NOMO-1 (cell line): ENCODE results near the gene INO80D.
"Not testable (repeated sequence)": the region's sequence is repeated elsewhere in the genome, so short reads cannot be mapped to it uniquely, and the experiment has no call there.

ENCODE experiments used
- DNase-seq, 2 experiments: peaks; one replicate each; lab custom pipeline; 2025; ENCODE audit not compliant: unreplicated experiment in 2 of 2; lab: John Stamatoyannopoulos, UW

INO80D gene

DNA sequence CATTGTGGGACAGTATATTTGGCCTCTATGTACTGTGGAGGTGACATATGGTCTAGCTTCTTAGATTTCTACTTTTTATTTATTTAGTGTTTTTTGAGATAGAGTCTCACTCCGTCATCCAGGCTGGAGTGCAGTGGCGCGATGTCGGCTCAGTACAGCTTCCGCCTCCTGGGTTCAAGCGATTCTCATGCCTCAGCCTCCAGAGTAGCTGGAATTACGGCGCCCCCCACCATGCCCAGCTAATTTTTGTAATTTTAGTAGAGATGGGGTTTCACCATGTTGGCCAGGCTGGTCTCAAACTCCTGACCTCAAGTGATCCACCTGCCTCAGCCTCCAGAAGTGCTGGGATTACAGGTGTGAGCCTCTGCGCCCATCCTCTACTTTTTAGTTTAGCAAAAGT is 99.6 kb downstream of the INO80D start:
- DNase-seq: not testable (repeated sequence)

DNA sequence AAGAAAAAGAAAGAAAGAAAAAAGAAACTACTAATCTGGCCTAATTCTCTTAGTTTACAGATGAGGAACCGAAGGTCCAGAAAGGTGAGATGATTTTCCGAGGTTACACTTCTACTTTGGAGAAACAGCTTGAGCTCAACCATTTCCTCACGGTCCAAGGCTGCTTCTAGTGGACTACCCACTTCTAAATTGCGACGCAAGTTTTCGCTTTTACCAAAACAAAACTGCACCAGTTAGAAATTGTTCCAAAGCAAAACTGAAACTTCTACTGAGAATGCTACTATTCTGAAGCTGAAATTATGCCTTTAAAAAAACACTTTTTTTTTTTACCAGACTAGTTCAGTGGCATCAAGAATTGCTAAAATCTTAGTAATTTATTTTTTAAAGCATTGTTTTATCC is 101.6 kb downstream of the INO80D start:
- DNase-seq: no peak

DNA sequence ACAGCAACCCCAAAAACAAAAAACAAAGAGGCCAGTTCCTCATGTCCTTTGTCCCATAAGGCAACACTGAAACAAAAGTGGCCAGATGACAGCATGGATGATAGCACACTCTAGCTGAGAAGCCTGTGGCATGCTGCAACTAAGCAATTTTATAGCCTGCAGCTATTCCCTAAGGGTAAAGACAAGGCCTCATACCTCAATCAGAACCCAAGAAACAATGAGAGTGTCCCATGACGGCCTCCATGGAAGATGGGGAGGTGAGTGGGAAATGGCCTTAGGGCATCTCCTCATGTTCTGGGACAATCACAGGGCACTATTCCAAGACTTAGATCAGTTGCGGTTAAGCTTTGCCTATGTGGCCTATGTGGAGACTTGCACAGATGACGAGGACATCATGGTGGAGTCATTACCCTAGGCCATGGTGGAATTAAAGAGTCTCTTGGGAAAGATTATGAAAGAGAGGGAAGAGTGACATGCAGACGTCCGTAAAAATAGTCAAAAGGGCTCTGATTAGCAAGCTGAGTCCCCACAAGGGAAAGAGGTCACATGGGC is 103.1 kb downstream of the INO80D start:
- DNase-seq: no peak

DNA sequence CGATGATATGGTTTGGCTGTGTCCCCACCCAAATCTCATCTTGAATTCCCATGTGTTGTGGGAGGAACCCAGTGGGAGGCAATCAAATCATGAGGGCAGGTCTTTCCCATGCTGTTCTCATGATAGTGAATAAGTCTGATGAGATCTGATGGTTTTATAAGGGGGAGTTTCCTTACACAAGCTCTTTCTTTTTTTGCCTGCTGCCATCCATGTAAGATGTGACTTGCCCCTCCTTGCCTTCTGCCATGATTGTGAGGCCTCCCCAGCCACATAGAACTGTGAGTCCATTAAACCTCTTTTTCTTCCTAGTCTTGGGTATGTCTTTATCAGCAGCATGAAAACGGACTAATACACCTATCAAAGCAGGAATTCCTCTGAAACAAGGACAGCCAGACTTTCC is 107.2 kb downstream of the INO80D start:
- not testable (repeated sequence) for DNase-seq

DNA sequence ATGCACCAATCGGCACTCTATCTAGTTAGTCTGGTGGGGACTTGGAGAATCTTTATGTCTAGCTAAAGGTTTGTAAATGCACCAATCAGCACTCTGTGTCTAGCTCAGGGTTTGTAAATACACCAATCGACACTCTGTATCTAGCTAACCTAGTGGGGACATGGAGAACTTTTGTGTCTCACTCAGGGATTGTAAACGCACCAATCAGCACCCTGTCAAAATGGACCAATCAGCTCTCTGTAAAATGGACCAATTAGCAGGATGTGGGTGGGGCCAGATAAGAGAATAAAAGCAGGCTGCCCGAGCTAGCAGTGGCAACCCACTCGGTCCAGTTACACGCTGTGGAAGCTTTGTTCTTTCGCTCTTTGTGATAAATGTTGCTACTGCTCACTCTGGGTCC is 108.3 kb downstream of the INO80D start:
- DNase-seq: not testable (repeated sequence)

DNA sequence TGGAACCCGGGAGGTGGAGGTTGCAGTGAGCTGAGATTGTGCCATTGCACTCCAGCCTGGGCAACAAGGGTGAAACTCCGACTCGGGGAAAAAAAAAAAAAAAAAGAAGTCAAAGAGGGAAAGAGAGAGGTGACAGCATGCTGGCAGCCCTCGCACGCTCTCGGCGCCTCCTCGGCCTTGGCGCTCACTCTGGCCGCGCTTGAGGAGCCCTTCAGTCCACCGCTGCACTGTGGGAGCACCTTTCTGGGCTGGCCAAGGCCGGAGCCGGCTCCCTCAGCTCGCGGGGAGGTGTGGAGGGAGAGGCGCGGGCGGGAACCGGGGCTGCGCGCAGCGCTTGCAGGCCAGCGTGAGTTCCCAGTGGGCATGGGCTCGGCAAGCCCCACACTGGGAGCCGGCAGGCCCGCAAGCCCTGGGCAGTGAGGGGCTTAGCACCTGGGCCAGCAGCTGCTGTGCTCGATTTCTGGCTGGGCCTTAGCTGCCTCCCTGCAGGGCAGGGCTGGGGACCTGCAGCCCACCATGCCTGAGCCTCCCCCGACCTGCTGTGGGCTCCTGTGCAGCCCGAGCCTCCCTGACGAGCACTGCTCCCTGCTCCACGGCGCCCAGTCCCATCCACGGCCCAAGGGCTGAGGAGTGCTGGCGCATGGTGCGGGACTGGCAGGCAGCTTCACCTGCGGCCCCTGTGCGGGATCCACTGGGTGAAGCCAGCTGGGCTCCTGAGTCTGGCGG is 108.9 kb downstream of the INO80D start:
- DNase-seq: not testable (repeated sequence)

DNA sequence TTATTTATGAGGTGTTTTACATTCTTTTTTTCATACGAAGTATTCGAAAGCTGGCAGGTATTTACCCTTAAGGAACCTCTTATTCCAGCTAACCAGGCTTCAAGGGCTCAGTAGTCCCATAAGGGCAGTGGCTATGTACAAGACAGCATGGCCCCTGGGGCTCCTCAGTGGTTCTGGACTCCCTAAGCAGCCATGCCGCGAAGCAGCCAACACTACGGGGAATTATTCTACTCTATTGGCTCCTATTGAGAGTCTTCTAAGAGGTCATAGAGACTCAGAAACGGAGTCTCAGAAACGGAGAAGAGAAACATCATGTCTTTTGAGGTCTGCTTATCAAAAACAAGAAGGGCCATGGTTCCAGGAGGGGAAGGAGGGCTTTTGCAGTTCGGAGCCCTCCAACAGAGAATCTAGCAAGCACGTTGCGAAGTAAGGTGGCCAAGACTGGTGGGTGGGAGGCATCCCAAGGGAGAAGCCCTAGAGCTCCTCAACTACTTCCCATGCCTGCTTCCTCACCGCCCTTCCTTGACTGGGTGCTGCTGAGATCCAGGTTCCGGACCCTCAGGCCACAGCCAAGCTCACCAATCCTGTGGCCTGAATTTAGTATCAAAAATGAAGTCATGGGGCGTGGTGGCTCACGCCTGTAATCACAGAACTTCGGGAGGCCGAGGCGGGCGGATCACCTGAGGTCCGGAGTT is 109.7 kb downstream of the INO80D start:
- DNase-seq: no peak

DNA sequence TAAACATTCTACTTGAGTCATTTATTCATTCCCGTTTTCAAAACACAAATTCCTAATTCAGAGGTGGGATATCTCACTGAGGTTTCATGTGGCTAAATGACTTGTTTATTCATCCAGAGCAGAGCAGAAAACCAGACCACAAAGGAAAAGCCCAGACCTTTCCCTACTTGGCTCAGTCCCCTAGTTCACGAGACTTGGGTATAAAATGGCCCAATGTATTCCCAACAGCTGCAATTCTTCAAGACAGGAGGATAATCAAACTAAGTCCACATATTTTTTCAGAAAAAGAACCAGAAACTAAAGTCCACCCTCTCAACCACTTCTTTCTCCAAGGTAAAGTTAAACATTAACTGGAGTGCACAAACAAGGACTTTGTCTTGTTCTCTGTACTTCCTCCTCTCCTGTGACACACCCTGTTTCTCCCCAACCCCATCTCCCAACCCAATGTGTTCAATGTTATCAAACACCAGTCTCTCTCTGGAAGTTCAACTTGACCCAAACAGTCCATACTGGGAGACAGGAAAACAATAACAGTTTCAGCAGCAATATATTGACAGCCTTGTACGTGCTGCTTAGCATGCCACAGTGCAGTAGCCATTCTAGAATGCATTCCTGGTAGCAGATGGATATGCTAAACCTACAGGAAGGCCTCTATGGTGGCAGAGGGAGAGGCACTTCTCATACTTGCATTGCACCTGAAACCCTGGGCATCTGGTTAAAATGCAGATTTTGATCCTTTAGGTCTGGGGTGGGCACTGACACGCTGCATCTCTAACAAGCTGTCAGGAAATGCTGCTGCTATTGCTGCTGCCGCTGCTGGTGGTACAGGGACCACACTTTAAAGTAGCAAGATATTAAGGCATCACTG is 110.7 kb downstream of the INO80D start:
- no peak for DNase-seq

DNA sequence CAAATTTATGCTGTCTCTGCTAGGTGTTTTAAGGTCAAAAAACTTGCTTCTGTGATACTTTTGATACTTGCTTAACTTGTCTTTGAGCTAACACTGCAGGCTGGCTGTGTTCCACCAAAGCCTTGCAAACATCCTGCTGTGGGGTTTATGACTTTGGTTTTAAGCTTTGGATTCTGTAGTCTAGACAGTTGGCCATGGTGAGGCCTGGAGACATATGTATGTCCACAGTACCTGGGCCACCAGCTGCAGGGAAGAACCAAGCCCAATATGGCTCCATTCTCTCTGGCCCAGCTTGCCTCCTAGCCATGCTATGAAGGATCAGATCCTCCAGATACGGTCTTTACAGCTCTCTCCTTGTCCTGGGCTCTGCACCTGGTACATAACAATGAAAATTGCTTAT is 113.9 kb downstream of the INO80D start:
- DNase-seq: no peak

DNA sequence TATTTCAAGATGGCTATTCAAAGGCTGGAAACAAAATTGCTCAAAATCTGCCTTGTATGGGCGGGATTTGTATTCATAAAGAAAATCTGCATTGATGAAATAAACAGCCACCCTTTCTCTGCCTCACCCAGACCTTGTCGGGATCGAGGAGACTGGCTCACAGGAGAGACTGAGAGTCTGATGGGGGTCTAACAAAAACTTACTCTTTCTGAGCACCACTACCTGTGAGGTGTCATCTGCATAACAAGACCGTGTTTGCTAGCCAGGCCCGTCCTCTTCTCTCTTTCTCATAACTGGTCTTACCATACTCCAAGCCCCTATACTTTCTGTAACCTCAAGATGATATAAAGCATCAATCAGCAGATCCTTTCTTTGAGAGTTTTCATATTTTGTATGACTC is 115.6 kb downstream of the INO80D start:
- DNase-seq: no peak

DNA sequence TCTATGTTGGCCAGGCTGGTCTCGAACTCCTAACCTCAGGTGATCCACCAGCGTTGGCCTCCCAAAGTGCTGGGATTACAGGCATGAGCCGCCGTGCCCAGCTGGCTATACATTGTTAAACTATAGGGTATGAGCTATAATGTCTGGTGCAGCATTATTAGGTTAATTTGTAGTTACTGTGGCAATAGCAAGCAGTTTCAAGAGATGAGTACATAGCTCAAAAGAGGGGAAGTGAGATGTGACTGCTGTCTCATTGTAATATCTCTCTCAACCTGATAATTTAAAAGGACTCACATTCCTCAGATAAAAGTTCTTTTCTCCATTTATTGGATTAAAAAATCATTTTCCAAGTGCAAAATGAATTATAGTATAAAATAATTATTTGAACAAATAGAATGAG is 116.4 kb downstream of the INO80D start:
- DNase-seq: peak in 1 of 2 experiments; percentile 18

DNA sequence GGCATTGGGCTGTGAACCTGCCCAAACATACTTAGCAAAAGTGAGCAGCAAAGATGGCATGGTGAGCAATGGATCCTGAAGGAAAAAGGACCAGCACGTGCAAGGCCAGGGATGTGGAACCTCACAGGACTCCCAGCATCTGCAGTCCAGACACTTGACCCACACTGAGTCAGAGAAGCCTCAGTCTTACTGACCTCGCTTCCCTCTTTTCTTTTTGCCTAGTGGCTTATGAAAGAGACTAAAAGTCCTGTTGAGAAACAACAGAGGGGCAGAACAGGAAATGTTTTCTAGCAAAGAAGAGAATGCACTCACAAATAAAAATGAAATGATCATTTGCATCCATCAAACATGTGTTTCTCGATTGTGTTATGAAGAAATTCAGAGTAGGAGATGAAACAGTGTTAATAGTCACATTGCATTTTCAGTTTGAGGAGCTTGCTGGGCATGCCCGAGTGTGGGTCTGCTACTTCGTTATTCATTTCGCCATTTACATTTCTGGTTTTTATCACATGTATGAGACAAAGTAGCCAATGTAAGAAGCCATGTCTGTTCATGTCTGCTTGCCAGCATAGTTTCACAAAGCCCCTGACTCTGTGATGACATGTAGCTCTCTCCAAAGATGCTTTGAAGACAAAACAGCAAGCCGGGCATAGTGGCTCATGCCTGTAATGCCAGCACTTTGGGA is 118.4 kb downstream of the INO80D start:
- DNase-seq: peak; percentile 33 to 54

DNA sequence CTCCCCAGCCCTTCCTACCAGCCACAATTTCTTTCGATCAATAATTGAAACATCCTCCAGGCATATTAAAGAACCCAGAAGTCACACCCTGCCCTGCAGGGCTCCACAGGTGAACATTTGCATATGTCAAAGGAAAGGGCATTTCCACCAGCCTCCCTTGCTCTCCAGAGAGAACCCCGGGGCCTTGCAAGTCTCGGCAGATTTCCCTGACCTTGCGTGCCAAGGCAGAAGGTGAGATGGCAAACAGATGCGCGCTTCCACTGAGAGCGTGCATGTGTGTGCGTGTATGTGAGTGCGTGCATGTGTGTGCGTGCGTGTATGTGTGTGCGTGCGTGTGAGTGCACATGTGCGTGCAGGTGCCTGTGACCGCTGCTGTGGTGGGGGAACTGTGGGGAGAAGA is 120.3 kb downstream of the INO80D start:
- no peak for DNase-seq

DNA sequence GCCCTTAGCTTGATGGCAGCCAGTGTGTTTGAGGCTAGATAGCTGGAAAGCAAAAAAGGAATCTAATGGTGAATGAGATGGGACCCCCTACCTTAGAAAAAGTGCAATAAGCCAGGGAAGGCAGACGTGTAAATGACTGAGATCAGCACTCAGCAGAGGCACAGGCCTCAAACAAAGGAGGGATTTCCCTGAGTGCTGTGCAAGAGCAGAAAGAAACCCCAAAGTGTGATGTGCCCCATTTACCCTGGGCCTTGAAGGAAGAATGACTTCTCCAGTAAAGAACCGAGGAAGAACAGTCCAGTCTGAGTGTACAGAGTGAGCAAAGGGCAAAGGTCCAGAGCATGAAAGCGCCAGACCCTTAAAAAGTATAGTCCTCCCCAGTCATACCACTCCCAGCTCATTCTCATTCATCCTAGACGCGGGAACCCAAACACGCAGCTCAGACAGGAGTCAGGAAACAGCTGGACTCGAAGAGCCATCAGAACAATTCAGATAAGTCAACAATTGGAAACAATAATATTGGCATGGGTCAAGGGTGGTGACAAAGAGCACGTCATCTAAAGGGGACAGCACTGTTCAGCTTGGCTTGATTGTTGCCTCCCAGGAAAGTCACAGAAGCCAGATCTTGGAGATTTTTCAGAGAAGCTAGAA is 121.7 kb downstream of the INO80D start:
- no peak for DNase-seq

DNA sequence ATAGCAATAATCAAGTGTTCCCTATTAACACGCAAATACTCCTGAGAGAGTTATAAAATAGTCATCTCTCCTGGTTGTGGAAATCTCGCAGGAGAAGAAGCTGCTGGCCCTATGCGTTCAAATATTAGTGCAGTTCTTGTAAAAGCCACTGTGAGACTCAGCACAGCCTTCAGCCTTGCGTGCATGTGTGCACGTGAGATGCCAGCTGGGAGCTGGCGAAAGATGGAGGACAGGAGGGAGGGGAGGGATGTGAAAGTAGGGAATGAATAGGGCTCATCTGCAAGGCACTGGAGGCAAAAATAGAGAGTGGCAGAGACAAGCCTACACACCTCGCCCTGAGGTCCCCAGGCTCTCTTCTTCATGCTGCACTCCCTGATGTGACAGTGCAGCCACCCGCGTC is 126.5 kb downstream of the INO80D start:
- no peak for DNase-seq

DNA sequence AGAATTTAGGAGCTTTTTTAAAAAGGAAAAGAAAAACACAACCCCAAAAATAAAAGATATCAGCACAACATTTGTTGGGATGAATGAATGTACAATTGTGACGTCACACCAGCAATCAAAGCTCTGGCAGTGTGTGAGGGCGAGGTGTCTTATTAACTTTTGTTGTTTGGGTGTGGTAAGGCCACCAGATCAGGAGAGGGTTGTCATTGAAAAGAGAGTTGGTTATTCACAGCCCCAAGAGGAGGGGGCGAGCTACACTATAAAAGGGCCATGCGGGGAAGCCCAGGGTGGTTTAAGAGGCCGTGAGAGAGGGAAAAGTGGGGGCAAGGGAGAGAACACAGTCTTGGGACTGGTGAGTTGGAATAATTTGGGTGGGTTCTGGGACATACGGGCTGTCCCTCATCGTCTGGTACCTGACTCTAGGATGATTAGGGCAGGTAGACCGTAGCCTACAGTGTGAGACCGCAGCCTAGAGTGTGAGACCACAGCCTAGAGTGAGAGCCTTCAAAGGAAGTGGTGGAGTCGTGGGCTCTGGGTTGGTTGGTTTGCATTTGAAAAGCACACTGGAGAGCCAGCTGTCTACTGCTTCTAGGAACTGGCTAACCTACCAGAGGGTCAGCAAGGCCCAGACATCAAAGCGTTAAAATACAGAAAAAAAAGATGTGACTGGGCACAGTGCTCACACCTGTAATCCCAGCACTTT is 128.4 kb downstream of the INO80D start:
- no peak for DNase-seq

DNA sequence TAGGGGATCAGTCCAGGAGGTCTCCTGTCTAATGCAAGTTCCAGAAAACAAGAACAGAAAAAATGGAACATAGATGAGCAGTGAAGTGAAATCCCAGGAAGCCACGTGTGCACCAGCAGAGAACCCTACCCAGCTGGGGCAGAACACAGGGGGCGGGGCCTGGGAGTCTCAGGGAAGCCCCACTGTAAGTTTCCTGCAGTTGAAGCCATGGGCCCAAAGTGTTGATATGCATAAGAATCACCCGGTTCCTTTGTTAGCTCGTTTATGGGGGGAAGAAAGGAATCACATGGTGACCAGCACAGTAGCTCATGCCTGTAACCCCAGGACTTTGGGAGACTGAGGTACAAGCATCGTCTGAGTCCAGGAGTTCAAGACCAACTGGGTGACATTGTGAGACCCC is 131.3 kb downstream of the INO80D start:
- no peak for DNase-seq

DNA sequence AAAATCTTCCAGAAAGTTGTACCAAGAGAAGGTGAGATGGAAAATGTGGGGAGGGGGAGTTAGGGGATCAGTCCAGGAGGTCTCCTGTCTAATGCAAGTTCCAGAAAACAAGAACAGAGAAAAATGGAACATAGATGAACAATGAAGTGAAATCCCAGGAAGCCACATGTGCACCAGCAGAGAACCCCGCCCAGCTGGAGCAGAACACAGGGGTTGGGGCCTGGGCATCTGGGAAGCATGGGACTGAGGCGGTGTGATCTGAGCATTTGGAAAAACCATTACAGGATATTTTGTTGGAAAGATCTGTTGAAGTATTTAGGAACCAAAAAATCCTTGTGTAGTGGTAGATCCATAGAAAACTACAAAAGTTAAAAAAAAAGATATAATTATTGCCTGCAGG is 133.7 kb downstream of the INO80D start:
- DNase-seq: no peak

DNA sequence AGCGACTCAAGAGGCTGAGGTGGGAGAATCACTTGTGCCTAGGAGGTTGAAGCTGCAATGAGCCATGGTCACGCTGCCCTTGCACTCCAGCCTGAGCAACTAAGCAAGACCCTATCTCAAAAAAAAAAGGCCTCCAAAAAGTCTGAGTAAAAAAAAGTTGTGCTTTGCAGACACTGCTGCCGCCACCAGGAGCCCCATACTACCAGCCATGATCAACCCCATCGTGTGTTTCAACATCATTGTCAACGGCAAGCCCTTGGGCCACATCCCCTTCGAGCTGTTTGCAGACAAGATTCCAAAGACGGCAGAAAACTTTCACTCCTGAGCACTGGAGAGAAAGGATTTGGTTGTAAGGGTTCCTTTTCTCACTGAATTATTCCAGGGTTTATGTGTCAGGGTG is 137.1 kb downstream of the INO80D start:
- DNase-seq: no peak

DNA sequence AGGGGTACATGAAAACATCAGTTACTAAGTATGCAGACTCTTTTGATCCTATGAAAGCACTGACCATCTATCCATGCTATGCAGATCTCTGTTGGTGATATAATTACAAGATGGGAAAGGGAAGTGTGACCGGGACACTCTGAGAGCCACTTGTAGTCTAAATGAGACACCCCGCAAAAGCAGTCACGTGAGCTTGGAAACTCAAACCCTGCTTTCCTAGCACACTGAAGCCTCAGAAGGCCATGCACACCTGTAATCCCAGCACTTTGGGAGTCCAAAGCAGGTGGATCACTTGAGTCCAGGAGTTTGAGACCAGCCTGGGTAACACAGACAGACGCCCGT is 137.5 kb downstream of the INO80D start:
- DNase-seq: no peak
